LNCaP clone FGC (cell line): ENCODE measurements around the gene SLC24A3.

Experiments used
- DNase-seq: peaks from one replicate; pipeline ENCODE4 v3.0.0-alpha.2; 2011; ENCODE audit warnings: low read depth
- H3K4me3 ChIP-seq: 2 replicates; pipeline ENCODE4 v1.5.1; 2011; ENCODE audit warnings: mild to moderate bottlenecking, low read depth, low read length, control low read depth
- TF ChIP-seq, protein P1 (sequence below): IDR thresholded peaks from 2 replicates; pipeline ENCODE4 v1.5.1; 2012; ENCODE audit warnings: mild to moderate bottlenecking; ENCODE audit not compliant: control insufficient read depth, insufficient read depth; ENCODE audit errors: extremely low read depth

SLC24A3 gene

DNA sequence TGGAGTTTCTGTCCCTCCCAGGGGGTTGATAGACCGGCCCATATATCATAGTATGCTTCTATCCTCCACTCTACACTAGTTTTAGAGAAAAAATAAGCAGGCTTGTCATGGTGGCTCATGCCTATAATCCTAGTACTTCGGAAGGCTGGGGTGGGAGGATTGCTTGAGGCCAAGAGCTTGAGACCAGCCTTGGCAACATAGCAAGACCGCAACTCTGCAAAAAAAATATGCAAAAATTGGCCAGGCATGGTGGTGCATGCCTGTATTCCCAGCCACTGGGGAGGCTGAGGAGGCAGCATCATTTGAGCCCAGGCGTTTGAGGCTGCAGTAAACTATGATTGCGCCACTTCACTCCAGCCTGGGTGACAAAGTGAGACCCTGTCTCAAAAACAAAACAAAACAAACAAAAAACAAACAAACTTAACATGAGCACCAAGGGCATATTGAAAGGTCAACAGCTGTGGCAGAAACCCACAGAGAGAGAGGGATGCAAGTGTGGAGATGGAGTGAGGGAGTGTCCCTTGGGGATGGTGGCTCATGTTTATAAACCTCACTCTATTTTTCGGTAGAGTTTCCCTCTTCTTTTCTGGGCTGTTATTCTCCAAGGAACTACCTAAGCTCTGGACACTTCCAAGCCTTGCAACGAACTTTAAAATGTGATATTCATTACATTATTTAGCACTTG lies 24.1 kb downstream of the SLC24A3 start:
- H3K4me3 ChIP-seq = no peak overlapping the region
- DNase-seq = no peak
- TF ChIP-seq, protein P1, sequence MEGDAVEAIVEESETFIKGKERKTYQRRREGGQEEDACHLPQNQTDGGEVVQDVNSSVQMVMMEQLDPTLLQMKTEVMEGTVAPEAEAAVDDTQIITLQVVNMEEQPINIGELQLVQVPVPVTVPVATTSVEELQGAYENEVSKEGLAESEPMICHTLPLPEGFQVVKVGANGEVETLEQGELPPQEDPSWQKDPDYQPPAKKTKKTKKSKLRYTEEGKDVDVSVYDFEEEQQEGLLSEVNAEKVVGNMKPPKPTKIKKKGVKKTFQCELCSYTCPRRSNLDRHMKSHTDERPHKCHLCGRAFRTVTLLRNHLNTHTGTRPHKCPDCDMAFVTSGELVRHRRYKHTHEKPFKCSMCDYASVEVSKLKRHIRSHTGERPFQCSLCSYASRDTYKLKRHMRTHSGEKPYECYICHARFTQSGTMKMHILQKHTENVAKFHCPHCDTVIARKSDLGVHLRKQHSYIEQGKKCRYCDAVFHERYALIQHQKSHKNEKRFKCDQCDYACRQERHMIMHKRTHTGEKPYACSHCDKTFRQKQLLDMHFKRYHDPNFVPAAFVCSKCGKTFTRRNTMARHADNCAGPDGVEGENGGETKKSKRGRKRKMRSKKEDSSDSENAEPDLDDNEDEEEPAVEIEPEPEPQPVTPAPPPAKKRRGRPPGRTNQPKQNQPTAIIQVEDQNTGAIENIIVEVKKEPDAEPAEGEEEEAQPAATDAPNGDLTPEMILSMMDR = no peak

DNA sequence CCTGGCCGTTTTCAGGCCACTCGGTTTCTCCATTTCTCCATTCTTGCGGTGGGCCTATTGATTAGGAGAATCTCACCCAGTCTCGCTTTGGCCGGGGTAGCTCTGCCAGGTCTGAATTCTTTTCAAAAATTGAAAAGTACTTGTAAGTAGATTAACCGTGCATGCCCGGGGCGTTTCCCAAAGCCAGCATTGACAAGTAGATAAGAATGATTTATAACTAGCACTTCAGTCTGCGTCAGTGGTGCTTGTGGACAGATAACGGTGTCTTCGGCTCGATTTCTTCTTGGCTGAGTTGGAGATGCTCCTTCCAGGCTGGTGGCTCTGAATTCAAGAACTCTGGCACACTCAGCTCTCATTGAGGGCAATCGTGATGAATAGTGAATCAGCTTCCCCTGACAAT lies 29.0 kb downstream of the SLC24A3 start:
- TF ChIP-seq, protein P1 = no peak
- no peak for DNase-seq
- H3K4me3 ChIP-seq = no peak overlapping the region

DNA sequence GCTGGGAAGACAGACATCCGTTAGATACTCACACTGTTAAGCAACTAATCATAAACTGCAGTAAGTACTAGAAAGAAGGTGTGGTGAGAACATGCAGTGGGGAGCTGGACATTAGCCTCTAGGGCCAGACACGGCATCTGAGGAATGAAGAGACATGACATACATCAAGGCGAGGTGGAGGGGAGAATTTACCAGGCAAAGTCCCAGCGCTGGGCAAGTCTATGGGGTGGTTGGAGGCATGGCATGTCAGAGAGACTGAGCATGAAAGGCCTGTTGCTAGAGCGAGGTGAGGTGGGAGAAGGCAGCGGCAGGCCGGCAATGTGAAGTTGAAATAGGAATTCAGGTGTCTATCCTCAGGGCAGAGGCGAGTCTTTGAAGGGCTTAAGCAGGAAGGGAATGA lies 31.8 kb downstream of the SLC24A3 start:
- DNase-seq = no peak
- TF ChIP-seq, protein P1 = no peak
- no peak overlapping the region for H3K4me3 ChIP-seq

DNA sequence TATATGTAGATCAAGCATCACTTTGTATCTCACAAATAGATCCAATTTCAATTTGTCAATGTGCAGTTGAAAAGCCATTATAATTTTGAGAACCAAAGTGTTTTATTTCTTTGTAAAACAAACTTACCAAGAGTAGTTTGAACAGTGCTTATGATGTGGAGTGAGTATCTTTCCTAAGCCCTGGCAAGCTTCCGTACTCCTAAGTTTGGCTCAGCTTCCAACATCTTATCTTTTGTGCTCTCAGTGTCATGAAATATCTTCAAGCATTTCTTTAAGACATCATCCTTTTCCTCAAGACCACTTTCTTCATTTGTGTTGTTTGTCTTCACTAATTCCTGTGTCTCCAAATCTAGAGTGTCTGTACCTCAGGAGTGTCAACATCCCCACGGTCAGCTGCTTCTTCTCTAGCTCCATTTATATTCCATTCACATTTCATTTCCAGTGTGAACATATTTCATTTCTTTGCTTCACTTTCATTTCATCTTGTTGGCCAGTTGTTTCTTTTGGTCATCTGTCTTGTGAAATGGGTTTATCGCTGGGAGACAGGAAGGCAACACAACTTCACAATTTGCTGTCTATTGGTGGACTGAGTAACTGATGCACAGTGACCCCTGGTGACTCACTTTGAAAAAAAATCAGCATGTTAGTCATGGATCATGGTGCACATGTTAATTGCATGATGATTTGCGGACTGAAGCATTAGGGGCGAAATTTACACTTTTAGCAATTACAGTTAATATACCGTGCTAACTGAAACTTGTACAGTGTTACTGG lies 36.9 kb downstream of the SLC24A3 start:
- DNase-seq = no peak
- TF ChIP-seq, protein P1 = peak; percentile 37
- H3K4me3 ChIP-seq = no peak overlapping the region

DNA sequence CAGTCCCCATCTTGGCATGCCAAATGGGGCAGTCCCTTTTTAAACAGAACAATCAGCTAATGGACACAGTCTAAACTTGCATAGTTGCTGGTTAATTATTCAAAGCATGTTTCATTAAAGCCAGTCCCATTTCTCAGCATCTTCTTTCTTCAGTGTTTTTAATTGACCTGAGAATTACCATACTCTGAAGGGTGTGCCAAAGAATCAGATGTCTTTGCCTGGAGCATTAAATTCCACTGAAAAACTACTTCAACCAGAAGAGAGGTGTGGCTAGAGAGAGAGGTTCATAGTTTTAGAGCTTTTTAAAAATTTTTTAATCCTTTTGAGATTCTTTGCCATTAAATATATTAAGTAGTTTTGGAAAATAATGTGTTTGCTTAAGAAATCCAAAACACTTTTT lies 37.9 kb downstream of the SLC24A3 start:
- H3K4me3 ChIP-seq = no peak overlapping the region
- TF ChIP-seq, protein P1 = no peak
- DNase-seq = no peak

DNA sequence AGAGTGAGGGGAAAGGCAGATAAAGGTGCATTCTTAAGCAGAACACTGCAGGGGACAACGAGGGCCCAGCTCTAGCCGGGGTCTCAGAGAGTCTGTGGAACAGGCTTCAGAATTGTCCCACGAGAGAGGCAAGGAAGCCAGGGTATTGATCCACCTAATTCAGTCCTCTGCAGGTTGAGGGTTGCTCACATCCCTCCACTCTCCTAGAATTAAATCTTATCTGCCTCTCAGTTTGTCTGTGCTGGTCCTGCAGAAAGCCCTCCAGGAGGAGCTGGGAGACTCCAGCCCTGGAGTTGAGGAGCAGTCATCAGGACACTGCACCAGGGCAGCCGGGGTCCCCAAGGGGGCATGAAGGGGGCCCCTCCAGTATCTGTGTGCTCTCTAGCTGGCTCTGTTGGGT lies 39.1 kb downstream of the SLC24A3 start:
- DNase-seq = no peak
- H3K4me3 ChIP-seq = no peak overlapping the region
- TF ChIP-seq, protein P1 = no peak
